ENCODE results near the gene TRPT1. TPM values are rescaled to one million over a fixed set of nuclear protein-coding genes. Genes with fewer than 3 reads are reported as not detected.

The TRPT1 gene
- total RNA-seq, 2 donors from 2014 or later: 56.3 to 75.2 TPM

GRCh38 chr11:64204080-64204440 is 21.9 kb downstream of the TRPT1 start:
- intact Hi-C loops (cut with DNase I): no loop called here
- 77 to 80% methylated on average over 16 of the region's 16 CpGs for WGBS, 2 donors
- ATAC-seq (no peak), DNase-seq (no peak)
- Histone ChIP-seq H3K36me3 (replicated peaks in 1 of 2; ENCODE audit: insufficient read depth in 1 of 2, low read depth in 2 of 2) (peaks cover 12 to 27% of the 10 kb centered on the region in 2 donors), H3K4me1 (peaks cover 9% of the 10 kb centered on the region), H3K4me3 (no peak overlapping the region), H3K27me3 (no peaks in the 10 kb centered on the region), H3K27ac (no peak overlapping the region), H3K9me3 (no peaks in the 10 kb centered on the region)
- TF ChIP-seq POLR2A (IDR thresholded peaks at IDR 0.05) (no peak), CTCF (IDR thresholded peaks at IDR 0.05) (no peak)

- H3K4me1 ChIP-seq: peaks cover 9% of the 10 kb centered on the region
- intact Hi-C loops (cut with DNase I): no loop called here
- DNase-seq: no peak
- H3K27ac ChIP-seq: no peak overlapping the region
- WGBS, 2 donors: 93% methylated on average over 27 of the region's 27 CpGs
- peaks cover 12 to 27% of the 10 kb centered on the region in 2 donors for H3K36me3 ChIP-seq (replicated peaks in 1 of 2; ENCODE audit: insufficient read depth in 1 of 2, low read depth in 2 of 2)
- no peak for TF ChIP-seq CTCF (IDR thresholded peaks at IDR 0.05)
- no peak for TF ChIP-seq POLR2A (IDR thresholded peaks at IDR 0.05)
- H3K4me3 ChIP-seq: no peak overlapping the region
- H3K9me3 ChIP-seq: no peaks in the 10 kb centered on the region
- H3K27me3 ChIP-seq: no peaks in the 10 kb centered on the region
- ATAC-seq: no peak
These were observed 22.4 kb downstream of the TRPT1 start for GRCh38 chr11:64203421-64204079.

- TF ChIP-seq POLR2A (IDR thresholded peaks at IDR 0.05) (no peak), CTCF (IDR thresholded peaks at IDR 0.05) (no peak)
- H3K27me3 ChIP-seq: no peaks in the 10 kb centered on the region
- no peak for ATAC-seq
- 90 to 94% methylated on average over 6 to 9 of the region's 9 CpGs for WGBS, 2 donors
- DNase-seq: no peak
- peaks cover 9% of the 10 kb centered on the region for H3K4me1 ChIP-seq
- no peak overlapping the region for H3K4me3 ChIP-seq
- H3K27ac ChIP-seq: no peak overlapping the region
- no peaks in the 10 kb centered on the region for H3K9me3 ChIP-seq
- intact Hi-C loops (cut with DNase I): no loop called here
- peaks cover 12 to 29% of the 10 kb centered on the region in 2 donors for H3K36me3 ChIP-seq (replicated peaks in 1 of 2; ENCODE audit: insufficient read depth in 1 of 2, low read depth in 2 of 2)
These were observed 23.0 kb downstream of the TRPT1 start for GRCh38 chr11:64202992-64203391.

GRCh38 chr11:64201543-64201942 is 24.4 kb downstream of the TRPT1 start:
- no peak for TF ChIP-seq POLR2A (IDR thresholded peaks at IDR 0.05)
- no peak for TF ChIP-seq CTCF (IDR thresholded peaks at IDR 0.05)
- no peak for ATAC-seq
- intact Hi-C loops (cut with DNase I): no loop called here
- H3K36me3 ChIP-seq (replicated peaks in 1 of 2; ENCODE audit: insufficient read depth in 1 of 2, low read depth in 2 of 2): peaks cover 12 to 39% of the 10 kb centered on the region in 2 donors
- H3K4me1 ChIP-seq: peaks cover 9% of the 10 kb centered on the region
- 66 to 76% methylated on average over 3 of the region's 3 CpGs for WGBS, 2 donors
- H3K4me3 ChIP-seq: no peak overlapping the region
- no peak for DNase-seq
- no peaks in the 10 kb centered on the region for H3K27me3 ChIP-seq
- H3K9me3 ChIP-seq: no peaks in the 10 kb centered on the region
- no peak overlapping the region for H3K27ac ChIP-seq

- H3K27me3 ChIP-seq: no peaks in the 10 kb centered on the region
- no peaks in the 10 kb centered on the region for H3K4me1 ChIP-seq
- no peaks in the 10 kb centered on the region for H3K9me3 ChIP-seq
- intact Hi-C loops (cut with DNase I): no loop called here
- H3K36me3 ChIP-seq (replicated peaks in 1 of 2; ENCODE audit: insufficient read depth in 1 of 2, low read depth in 2 of 2): peaks cover 11 to 56% of the 10 kb centered on the region in 2 donors
- TF ChIP-seq POLR2A (IDR thresholded peaks at IDR 0.05) (no peak), CTCF (IDR thresholded peaks at IDR 0.05) (no peak)
- H3K4me3 ChIP-seq: no peak overlapping the region
- no peak for ATAC-seq
- no peak for DNase-seq
- 97 to 100% methylated on average over 2 of the region's 2 CpGs for whole genome bisulfite sequencing, 2 donors
- no peak overlapping the region for H3K27ac ChIP-seq
These were observed 27.5 kb downstream of the TRPT1 start for GRCh38 chr11:64198511-64198910.
